ENCODE measurements around the gene TGFBR3L.

DNA sequence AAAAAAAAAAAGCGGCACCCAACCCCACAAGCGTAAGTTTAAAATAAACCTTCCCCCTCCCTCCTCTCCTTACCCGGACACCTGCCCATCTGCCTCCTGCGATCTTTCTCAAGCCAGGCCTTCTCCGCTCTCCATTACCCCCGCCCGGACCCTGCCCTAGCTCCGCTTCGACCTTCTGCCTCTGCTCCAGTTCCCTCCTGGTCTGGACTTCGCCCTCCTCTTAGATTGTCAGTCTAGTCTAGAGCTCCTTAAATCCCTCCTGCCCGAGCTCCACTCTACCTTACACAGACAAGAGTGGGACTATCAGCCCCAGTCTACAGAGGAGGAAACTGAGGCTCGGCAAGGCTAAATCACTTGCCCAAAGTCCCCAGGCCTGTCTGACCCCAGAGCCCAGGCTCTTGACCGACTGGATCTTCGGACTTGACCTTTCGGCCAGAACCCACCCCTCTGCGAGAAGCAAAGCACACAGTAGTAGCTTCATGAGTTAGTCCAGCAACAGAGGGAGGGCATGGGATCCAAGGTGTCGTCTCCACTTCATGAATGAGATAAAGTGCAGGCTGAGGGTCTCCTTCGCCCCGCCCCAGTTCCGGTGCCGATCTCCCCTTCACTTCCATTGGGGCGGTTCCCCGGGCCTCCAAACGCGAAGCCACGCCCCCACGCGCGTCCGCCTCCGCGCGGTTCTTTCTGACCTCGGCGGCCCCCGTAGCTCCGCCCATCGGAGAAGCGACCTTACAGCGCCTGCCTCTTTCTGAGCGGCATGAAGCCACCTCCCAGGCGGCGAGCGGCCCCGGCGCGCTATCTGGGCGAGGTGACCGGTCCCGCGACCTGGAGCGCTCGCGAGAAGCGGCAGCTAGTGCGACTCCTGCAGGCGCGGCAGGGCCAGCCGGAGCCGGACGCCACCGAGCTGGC, 5.2 kb downstream of the TGFBR3L start, which contains the start of gene SNAPC2:
- no peak for TF ChIP-seq POLR2AphosphoS5 (IDR thresholded peaks at IDR 0.05; ENCODE audit: low read length)
- TF ChIP-seq, protein P1, sequence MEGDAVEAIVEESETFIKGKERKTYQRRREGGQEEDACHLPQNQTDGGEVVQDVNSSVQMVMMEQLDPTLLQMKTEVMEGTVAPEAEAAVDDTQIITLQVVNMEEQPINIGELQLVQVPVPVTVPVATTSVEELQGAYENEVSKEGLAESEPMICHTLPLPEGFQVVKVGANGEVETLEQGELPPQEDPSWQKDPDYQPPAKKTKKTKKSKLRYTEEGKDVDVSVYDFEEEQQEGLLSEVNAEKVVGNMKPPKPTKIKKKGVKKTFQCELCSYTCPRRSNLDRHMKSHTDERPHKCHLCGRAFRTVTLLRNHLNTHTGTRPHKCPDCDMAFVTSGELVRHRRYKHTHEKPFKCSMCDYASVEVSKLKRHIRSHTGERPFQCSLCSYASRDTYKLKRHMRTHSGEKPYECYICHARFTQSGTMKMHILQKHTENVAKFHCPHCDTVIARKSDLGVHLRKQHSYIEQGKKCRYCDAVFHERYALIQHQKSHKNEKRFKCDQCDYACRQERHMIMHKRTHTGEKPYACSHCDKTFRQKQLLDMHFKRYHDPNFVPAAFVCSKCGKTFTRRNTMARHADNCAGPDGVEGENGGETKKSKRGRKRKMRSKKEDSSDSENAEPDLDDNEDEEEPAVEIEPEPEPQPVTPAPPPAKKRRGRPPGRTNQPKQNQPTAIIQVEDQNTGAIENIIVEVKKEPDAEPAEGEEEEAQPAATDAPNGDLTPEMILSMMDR (IDR thresholded peaks at IDR 0.05 in 2 of 3, conservative IDR thresholded peaks at IDR 0.05 in 1 of 3; ENCODE audit: control insufficient read depth in 2 of 3, extremely low read depth in 1 of 3, insufficient read depth in 1 of 3, low read depth in 3 of 3, low read length in 3 of 3): no peak

Measured in GM12878 (cell line).